Measurements from ENCODE around the gene SHOC1.
"Not testable (repeated sequence)": the region's sequence is repeated elsewhere in the genome, so short reads cannot be mapped to it uniquely, and the experiment has no call there.

Gene SHOC1

DNA sequence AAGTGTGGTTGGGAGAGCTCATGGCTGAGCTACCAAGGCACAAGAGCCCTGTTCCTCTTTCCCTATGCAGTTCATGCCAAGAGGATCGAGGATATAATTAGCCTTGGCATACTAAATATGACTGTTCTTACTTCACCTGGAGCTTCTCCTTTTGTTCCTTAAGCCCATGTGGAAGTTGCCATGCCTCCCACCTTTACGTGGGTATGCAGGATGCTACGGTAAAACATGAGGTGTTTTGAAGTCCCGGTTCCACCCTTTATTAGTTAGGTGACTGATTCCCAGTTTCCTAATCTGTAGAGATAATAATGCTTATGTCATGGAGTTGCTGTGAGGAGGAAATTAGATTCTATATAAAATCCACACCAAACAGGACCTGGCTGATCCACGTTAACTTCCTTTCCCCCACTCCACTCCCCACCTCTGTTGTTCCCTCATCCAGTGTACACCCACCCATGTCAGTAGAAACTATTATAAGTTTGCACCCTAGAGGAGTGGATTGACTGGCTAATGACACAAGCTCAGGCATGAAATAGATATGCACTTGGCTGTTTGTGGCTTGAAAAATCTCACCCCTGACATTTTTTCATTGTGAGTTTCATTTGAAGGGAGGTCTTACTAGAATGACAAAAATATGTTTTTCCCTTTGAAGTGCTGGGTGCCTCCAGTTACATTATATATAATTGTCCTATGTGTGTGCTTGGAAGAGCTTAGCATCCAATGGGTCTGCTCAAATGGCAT, 36.8 kb upstream of the SHOC1 start:
- no peak overlapping the region for H3K27ac ChIP-seq (ENCODE audit: low read length)
- no peaks in the 10 kb centered on the region for H3K36me3 ChIP-seq (ENCODE audit: control insufficient read depth, insufficient read depth, low read length)
- H3K27me3 ChIP-seq (ENCODE audit: control insufficient read depth, insufficient read depth, low read length), result no peaks in the 10 kb centered on the region
- no peak for DNase-seq (ENCODE audit: low read depth, low spot score)
- H3K4me1 ChIP-seq (ENCODE audit: control insufficient read depth, insufficient read depth, low read length), result no peaks in the 10 kb centered on the region; the same call in 1 of the 2 replicates
- WGBS (ENCODE audit: insufficient coverage, insufficient read length), result no CpG with 5 or more reads among the region's 5 CpGs
- H3K9me3 ChIP-seq (ENCODE audit: control insufficient read depth, insufficient read depth, low read length), result no peaks in the 10 kb centered on the region
- H3K4me3 ChIP-seq (ENCODE audit: low read length), result no peak overlapping the region

DNA sequence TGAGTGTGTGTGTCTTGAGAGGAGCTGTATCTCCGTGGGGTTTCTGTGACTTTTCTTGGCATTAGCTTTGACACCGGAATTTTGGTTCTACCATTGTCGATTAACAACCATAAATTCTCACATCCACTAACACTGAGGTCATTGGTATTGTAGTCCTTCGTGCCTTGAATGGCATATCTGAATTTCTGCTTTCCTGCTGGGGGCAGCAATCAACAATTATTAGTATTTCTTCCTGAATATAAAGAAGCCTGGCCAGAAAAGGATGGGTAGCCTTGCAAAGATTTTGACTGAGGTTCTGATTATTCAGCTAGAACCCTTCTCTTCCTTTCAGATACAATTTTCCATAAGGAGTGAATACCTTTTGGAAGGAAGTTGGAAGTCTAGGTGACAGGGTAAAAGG, 33.5 kb upstream of the SHOC1 start:
- Histone ChIP-seq H3K9me3 (ENCODE audit: control insufficient read depth, insufficient read depth, low read length) (no peaks in the 10 kb centered on the region), H3K4me3 (ENCODE audit: low read length) (no peak overlapping the region), H3K36me3 (ENCODE audit: control insufficient read depth, insufficient read depth, low read length) (no peaks in the 10 kb centered on the region), H3K27me3 (ENCODE audit: control insufficient read depth, insufficient read depth, low read length) (no peaks in the 10 kb centered on the region), H3K27ac (ENCODE audit: low read length) (no peak overlapping the region), H3K4me1 (ENCODE audit: control insufficient read depth, insufficient read depth, low read length) (no peaks in the 10 kb centered on the region; the same call in 1 of the 2 replicates)
- WGBS (ENCODE audit: insufficient coverage, insufficient read length), result no CpG with 5 or more reads among the region's 4 CpGs
- no peak for DNase-seq (ENCODE audit: low read depth, low spot score)

DNA sequence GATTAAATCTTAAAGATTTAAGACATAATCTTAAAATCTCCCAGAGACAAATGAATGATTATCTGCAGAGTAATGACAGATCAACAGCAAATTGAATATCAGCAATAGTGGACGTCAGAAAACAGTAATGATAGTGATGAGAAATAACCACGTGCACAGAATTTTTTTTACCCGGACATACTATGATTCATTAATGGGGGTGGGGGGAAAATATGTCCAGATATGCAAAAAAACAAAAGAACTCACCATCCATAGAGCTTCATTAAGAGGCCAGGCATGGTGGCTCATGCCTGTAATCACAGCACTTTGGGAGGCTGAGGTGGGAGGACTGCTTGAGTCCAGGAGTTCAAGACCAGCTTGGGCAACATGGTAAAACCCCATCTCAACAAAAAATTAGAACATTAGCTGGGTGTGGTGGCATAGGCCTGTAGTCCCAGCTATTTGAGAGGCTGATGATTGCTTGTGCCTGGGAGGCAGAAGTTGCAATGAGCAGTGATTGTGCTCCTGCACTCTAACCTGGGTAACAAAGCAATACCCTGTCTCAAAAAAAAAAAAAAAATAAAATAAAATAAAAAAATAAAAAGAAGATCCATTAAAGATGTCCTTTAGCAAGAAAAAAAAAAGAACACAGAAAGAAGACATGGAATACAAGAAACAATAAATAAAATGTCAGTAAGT, 30.9 kb upstream of the SHOC1 start:
- Histone ChIP-seq H3K4me3 (ENCODE audit: low read length) (no peak overlapping the region), H3K4me1 (ENCODE audit: control insufficient read depth, insufficient read depth, low read length) (no peaks in the 10 kb centered on the region), H3K9me3 (ENCODE audit: control insufficient read depth, insufficient read depth, low read length) (no peaks in the 10 kb centered on the region), H3K27ac (ENCODE audit: low read length) (no peak overlapping the region), H3K36me3 (ENCODE audit: control insufficient read depth, insufficient read depth, low read length) (no peaks in the 10 kb centered on the region), H3K27me3 (ENCODE audit: control insufficient read depth, insufficient read depth, low read length) (no peaks in the 10 kb centered on the region)
- DNase-seq (ENCODE audit: low read depth, low spot score), result no peak
- no CpG with 5 or more reads among the region's 3 CpGs for WGBS (ENCODE audit: insufficient coverage, insufficient read length)

DNA sequence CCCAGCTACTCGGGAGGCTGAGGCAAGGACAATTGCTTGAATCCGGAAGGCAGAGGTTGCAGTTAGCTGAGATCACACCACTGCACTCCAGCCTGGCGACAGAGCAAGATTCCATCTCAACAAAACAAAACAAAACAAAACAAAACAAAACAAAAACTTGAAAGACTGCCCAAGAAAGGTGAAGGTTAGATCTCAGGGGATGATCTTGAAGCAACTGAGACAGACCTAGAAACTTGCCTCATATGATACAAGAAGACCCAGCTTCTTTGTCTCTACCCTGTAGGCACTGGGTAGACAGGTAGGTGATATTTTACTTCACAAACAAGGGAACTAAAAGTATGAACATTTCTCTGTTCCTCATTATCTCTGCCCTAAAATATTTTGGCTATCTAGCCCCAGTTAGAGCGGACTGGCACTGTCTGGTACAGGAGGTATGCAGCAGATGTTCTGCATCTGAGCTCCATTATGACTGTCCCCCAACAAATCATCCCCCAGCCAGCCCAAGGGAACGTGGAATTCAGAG, 26.3 kb upstream of the SHOC1 start:
- no CpG with 5 or more reads among the region's 5 CpGs for WGBS (ENCODE audit: insufficient coverage, insufficient read length)
- no peaks in the 10 kb centered on the region for H3K9me3 ChIP-seq (ENCODE audit: control insufficient read depth, insufficient read depth, low read length)
- H3K27ac ChIP-seq (ENCODE audit: low read length), result no peak overlapping the region
- no peak for DNase-seq (ENCODE audit: low read depth, low spot score)
- no peaks in the 10 kb centered on the region for H3K27me3 ChIP-seq (ENCODE audit: control insufficient read depth, insufficient read depth, low read length)
- H3K4me3 ChIP-seq (ENCODE audit: low read length), result no peak overlapping the region
- H3K36me3 ChIP-seq (ENCODE audit: control insufficient read depth, insufficient read depth, low read length), result no peaks in the 10 kb centered on the region
- no peaks in the 10 kb centered on the region for H3K4me1 ChIP-seq (ENCODE audit: control insufficient read depth, insufficient read depth, low read length)

DNA sequence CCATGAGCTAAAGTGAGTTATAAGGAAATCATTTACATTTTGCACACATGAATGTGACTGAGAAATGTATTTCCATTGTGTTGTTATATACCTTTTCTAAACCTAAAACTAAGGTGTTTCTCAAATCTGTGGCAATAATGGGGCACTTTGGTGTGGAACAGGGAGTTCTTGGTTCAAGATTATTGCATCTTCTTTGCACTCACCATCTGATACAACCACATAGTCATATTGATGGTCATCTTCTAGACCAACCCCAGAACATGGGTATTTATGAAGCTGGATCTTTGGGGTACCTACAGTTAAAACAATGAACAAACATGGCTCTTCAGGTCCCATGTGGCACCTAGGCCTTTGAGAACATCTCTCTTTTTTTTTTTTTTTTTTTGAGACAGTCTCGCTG, 24.6 kb upstream of the SHOC1 start:
- no peaks in the 10 kb centered on the region for H3K36me3 ChIP-seq (ENCODE audit: control insufficient read depth, insufficient read depth, low read length)
- H3K4me3 ChIP-seq (ENCODE audit: low read length), result no peak overlapping the region
- WGBS (ENCODE audit: insufficient coverage, insufficient read length), result no CpG with 5 or more reads among the region's 1 CpG
- no peaks in the 10 kb centered on the region for H3K4me1 ChIP-seq (ENCODE audit: control insufficient read depth, insufficient read depth, low read length)
- H3K27me3 ChIP-seq (ENCODE audit: control insufficient read depth, insufficient read depth, low read length), result no peaks in the 10 kb centered on the region
- H3K9me3 ChIP-seq (ENCODE audit: control insufficient read depth, insufficient read depth, low read length), result no peaks in the 10 kb centered on the region
- no peak for DNase-seq (ENCODE audit: low read depth, low spot score)
- H3K27ac ChIP-seq (ENCODE audit: low read length), result no peak overlapping the region

DNA sequence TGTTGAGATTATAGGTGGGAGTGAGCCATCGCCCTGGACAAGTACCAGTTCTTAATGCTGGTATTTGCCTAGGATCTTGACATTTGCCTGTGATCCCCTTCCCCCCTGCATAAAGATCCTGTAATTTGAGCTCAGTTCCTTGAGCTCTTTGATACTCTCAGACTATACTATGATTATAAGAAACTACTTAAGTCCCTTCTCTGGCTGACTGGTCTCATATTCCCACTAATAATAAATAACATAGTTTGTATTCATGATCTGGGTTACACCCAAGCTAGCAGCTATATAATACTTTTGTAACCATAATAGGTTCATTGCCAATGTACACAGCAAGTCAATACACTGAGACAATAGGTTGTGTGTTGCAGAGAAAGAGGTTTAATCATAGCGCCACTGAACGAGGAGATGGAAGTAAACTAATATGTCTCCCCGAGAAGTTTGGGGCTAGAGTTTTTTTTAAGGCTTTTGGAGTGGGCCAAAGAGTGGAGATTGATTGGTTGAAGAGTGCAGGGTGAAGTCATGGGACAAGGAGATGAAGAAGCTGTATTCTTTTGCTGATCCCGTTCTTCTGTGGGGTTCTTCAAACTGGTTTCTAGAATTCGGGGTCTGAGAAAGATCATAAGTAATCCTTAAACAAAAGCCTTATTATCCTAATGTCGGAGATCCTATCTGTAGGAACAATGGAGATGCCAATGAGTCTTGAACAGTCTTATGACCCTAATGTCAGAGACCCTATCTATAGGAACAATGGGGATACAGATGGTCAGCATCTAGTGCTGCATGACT, 20.7 kb upstream of the SHOC1 start:
- no peak overlapping the region for H3K4me3 ChIP-seq (ENCODE audit: low read length)
- no peak overlapping the region for H3K27ac ChIP-seq (ENCODE audit: low read length)
- no peak for DNase-seq (ENCODE audit: low read depth, low spot score)
- no CpG with 5 or more reads among the region's 7 CpGs for WGBS (ENCODE audit: insufficient coverage, insufficient read length)
- no peaks in the 10 kb centered on the region for H3K9me3 ChIP-seq (ENCODE audit: control insufficient read depth, insufficient read depth, low read length)
- no peaks in the 10 kb centered on the region for H3K4me1 ChIP-seq (ENCODE audit: control insufficient read depth, insufficient read depth, low read length)
- H3K27me3 ChIP-seq (ENCODE audit: control insufficient read depth, insufficient read depth, low read length), result no peaks in the 10 kb centered on the region
- no peaks in the 10 kb centered on the region for H3K36me3 ChIP-seq (ENCODE audit: control insufficient read depth, insufficient read depth, low read length)

DNA sequence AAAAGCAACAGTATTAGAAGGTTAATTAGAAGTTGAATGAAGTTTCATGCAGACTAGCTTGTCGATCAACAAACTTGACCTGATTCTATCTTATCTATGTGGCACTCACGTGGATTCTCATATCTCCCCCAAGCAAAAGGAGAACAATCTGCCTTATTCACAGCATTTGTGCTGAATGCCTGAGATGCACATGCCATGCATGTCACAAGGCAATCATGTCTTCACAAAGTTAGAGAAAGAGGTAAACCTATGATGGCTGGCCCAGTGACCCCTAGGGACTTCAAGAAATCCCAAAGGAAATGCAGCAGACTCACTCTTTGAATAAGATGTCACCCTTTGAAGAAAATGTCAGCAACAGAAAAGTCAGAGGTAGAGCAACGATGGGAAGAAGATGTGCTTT, 17.6 kb upstream of the SHOC1 start:
- no peaks in the 10 kb centered on the region for H3K9me3 ChIP-seq (ENCODE audit: control insufficient read depth, insufficient read depth, low read length)
- H3K4me3 ChIP-seq (ENCODE audit: low read length), result no peak overlapping the region
- no peak for DNase-seq (ENCODE audit: low read depth, low spot score)
- no peaks in the 10 kb centered on the region for H3K4me1 ChIP-seq (ENCODE audit: control insufficient read depth, insufficient read depth, low read length)
- WGBS (ENCODE audit: insufficient coverage, insufficient read length), result no CpG with 5 or more reads among the region's 3 CpGs
- H3K27me3 ChIP-seq (ENCODE audit: control insufficient read depth, insufficient read depth, low read length), result no peaks in the 10 kb centered on the region
- H3K36me3 ChIP-seq (ENCODE audit: control insufficient read depth, insufficient read depth, low read length), result no peaks in the 10 kb centered on the region
- no peak overlapping the region for H3K27ac ChIP-seq (ENCODE audit: low read length)

DNA sequence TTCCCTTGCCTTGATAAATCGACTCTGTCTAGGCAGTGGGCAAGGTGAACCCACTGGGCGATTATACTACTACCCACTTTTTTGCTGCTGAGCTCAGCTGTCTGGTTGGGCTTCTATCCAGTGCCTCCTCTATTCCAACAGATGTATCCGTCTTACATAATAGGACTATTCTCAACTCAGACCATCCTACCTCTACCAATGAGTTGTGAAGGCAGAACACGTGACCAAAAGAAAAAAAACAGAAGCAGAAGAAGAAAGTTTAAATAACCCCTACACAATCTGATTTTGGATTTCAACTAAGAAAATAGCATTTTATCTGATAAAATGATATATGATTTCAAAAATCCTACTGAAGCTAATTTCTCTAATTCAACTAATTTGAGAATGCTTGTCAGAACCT, 16.2 kb upstream of the SHOC1 start:
- H3K4me3 ChIP-seq (ENCODE audit: low read length), result no peak overlapping the region
- no peaks in the 10 kb centered on the region for H3K4me1 ChIP-seq (ENCODE audit: control insufficient read depth, insufficient read depth, low read length)
- WGBS (ENCODE audit: insufficient coverage, insufficient read length), result no CpG with 5 or more reads among the region's 4 CpGs
- no peaks in the 10 kb centered on the region for H3K36me3 ChIP-seq (ENCODE audit: control insufficient read depth, insufficient read depth, low read length)
- DNase-seq (ENCODE audit: low read depth, low spot score), result no peak
- H3K27me3 ChIP-seq (ENCODE audit: control insufficient read depth, insufficient read depth, low read length), result no peaks in the 10 kb centered on the region
- no peaks in the 10 kb centered on the region for H3K9me3 ChIP-seq (ENCODE audit: control insufficient read depth, insufficient read depth, low read length)
- no peak overlapping the region for H3K27ac ChIP-seq (ENCODE audit: low read length)

DNA sequence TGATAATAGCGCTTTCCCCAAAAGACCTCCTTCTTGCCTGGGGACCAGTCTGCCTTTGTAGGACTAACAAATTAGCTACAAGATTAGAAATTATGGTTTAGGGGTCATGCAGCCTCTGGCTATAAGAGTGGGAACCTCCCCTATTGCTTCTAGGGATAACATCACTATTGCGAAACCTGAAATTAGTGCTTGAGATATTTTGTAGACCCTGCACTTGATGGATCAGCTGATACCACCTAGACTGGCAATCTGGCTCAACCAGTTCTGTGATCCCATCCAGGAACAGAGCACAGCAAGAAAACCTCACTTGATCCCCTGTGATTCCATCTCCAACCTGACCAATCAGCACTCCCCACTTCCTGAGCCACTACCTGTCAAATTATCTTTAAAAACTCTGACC, 15.7 kb upstream of the SHOC1 start:
- no CpG with 5 or more reads among the region's 2 CpGs for WGBS (ENCODE audit: insufficient coverage, insufficient read length)
- not testable (repeated sequence) for H3K4me3 ChIP-seq (ENCODE audit: low read length); H3K27me3 ChIP-seq (ENCODE audit: control insufficient read depth, insufficient read depth, low read length); H3K36me3 ChIP-seq (ENCODE audit: control insufficient read depth, insufficient read depth, low read length); H3K9me3 ChIP-seq (ENCODE audit: control insufficient read depth, insufficient read depth, low read length); H3K4me1 ChIP-seq (ENCODE audit: control insufficient read depth, insufficient read depth, low read length); H3K27ac ChIP-seq (ENCODE audit: low read length); DNase-seq (ENCODE audit: low read depth, low spot score)

DNA sequence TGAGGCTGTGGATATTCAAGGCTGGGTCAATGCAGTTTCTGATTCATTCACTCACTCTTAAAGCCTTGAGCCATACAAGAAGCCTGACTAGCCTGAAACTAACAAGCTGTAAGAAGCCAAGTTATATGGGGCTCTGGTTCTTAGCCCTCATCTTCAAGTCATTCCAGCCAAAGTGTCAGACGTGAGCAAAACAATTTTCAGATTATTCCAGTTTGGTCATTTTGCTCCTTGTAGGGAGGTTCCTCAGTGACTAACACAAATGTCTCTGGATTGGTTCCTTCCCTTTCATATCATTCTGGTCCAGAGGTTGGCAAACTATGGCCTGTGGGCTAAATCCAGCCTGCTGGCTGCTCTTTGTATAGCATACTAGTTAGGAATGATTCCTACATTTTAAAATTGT, 12.5 kb upstream of the SHOC1 start:
- H3K4me3 ChIP-seq (ENCODE audit: low read length), result no peak overlapping the region
- WGBS (ENCODE audit: insufficient coverage, insufficient read length), result no CpG with 5 or more reads among the region's 1 CpG
- H3K9me3 ChIP-seq (ENCODE audit: control insufficient read depth, insufficient read depth, low read length), result no peaks in the 10 kb centered on the region
- no peaks in the 10 kb centered on the region for H3K36me3 ChIP-seq (ENCODE audit: control insufficient read depth, insufficient read depth, low read length)
- H3K27ac ChIP-seq (ENCODE audit: low read length), result no peak overlapping the region
- DNase-seq (ENCODE audit: low read depth, low spot score), result no peak
- no peaks in the 10 kb centered on the region for H3K4me1 ChIP-seq (ENCODE audit: control insufficient read depth, insufficient read depth, low read length)
- H3K27me3 ChIP-seq (ENCODE audit: control insufficient read depth, insufficient read depth, low read length), result no peaks in the 10 kb centered on the region

Measured in iPS DF 6.9 (cell line).